SIG-M5 treated with dmso at 0.1 percent for 504 hours (cell line): ENCODE data around the gene TPRN.

ENCODE experiments used
- DNase-seq: peaks from one replicate; lab custom pipeline; 2025; ENCODE audit not compliant: unreplicated experiment; lab: John Stamatoyannopoulos, UW

TPRN gene

GRCh38 chr9:137226338-137227053, 26.0 kb upstream of the TPRN start:
- DNase-seq, result peak; percentile 38

- DNase-seq, result no peak
Measured at GRCh38 chr9:137225699-137226331, 25.3 kb upstream of the TPRN start.

DNA sequence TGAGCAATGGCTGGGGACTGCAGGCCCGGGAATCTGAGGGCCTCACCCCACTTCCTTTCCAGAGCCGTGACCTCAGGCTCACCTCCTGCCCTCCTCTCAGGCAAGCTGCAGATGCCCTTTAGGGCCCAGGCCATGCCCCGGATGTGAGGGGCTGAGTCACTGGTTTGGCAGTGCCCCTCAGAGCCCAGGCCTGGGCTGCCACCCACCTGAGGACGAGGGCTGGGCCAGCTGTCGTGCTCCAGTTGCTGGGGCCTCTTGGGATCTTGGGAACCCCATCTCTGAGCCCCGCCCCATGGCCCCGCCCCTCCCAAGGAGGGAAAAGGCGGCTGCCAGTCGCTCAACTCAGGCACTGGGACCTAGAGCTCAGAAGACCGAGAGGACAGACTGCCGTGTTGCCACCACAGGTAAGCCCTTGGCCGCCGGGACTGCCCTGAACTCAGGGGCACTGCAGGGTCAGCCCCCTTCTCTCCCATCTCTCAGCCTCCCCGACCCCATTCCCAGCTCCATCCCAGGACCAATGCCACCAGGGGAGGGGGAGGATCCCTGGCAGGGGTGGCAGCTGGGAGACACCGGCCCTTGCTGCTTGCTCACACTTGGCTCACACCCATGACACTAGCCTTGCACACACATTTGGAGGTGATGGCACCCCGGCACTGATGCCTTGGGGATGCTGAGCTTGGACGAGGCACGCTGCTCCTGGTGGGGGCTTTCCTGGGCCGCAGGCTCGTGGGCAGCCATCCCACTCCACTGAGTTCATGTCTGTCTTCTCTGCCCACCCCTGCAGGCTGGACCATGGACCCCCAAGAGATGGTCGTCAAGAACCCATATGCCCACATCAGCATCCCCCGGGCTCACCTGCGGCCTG, 24.5 kb upstream of the TPRN start, which contains the start of gene CYSRT1:
Gene CYSRT1 (plus strand): TSS at position 345 of the 865 bp plus-strand sequence. CDS start 448 bp downstream, at position 793.
- no peak for DNase-seq

DNA sequence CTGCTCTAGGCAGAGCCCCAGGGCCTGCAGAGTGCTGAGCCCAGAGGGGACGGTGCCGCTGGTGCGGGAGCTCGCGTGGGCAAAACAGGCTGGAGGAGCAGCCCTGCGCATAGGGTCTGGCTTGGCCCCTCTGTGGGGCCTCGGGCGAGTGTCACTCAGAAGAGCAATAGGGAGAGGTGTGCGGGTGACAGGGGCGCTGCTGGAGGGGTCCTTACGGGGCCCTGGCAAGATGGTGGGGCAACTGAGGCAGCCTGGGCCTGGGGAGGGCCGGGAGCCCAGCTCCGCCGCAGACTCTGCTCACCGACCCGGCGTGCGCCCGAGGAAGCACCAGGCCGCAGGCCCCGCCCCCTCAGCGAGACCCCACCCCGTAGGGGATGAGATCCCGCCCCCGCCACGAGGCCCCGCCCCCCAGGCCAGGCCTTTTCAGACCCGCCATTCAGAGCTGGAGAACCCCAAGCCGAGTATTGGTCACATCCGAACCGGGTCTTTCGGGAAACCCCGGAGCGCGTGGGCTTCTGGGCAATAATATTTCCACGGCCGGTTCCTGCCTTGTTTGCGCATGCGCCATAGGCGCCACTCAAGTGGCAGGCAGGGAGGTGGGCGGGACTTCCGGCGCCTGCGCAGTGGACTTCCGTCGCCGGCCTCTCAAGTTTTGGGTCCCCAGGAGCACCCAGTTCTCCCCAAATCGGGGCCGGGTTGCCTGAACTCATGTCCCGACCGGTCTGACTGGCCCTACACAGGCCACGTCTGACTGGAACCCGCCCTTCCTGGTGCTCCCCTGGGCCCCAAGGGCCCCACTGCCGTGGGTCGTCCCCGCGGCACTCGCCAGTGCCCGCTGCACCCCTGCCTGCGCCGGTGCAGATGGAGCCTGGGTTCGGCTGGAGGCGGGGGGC, 22.8 kb upstream of the TPRN start:
- peak; percentile 95 for DNase-seq

DNA sequence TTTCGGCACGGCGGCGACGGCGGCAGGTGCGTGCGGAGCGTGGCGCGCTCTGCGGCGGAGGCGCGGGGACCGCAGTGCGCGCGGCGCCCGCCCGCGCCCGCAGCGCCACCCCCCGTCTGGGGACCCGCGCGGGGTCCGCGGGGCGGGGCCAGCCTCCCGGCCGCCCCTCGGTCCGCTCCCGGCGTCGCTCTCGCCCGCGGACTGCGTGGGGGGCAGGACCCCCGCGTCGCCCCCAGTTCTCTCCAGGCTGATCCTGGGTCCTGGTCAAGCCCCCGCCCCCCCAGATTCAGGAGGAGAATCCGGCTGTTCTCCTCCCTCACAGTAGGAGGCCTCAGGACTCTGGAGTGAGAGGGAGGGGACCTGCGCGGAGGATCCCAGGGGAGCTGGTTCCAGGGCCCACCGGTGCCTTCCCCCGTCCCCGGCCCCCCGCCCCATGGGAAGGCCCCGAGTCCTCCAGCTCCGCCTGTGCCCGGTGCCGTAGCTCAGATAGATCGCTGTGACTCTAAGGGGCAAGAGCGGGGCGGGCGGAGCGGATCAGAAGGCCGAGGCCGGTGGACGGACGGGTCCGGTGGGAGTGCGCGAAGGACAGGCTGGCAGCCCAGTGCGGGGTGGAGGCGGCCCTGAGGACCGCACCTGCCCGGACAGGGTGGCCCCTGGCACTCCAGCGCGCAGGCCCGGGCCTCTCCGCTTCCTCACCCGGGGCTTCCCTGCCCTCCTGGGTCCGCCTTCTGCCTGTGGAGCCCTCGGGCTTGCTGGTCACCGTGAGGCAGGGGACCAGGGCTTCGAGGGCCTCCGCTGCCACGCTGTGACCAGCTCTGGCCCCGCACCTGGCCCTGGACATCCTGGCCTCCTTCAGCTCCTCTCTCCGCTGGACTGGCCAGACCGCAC, 21.9 kb upstream of the TPRN start, which contains the start of gene RNF208:
Gene RNF208 (minus strand): TSS at position 51 of the 888 bp plus-strand sequence. CDS start 1,028 bp downstream, outside the sequence.
- no peak for DNase-seq

GRCh38 chr9:137221506-137222111, 21.1 kb upstream of the TPRN start:
- DNase-seq, result no peak

DNA sequence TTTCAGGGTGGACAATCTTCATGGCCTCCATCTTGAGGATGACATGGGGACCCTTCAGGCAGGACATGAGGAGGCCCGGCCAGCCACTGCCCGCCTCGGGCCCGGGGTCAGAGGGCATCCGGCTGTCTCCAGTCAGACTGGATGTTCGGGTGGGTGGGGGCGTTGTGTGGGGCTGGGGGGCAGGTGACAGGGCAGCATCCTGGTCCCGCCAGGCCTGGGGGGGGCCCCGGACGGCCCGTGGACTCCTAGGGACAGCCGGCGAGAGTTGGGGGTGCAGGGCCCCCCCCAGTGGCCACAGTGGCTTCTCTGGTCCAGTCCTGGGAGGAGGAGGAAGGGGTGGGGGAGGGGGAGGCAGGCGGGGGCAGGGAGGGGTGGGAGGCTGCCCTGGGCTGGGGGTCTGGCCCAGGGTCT, 20.6 kb upstream of the TPRN start:
- DNase-seq, result no peak

- DNase-seq, result no peak
Measured at GRCh38 chr9:137220317-137221094, 20.0 kb upstream of the TPRN start.

DNA sequence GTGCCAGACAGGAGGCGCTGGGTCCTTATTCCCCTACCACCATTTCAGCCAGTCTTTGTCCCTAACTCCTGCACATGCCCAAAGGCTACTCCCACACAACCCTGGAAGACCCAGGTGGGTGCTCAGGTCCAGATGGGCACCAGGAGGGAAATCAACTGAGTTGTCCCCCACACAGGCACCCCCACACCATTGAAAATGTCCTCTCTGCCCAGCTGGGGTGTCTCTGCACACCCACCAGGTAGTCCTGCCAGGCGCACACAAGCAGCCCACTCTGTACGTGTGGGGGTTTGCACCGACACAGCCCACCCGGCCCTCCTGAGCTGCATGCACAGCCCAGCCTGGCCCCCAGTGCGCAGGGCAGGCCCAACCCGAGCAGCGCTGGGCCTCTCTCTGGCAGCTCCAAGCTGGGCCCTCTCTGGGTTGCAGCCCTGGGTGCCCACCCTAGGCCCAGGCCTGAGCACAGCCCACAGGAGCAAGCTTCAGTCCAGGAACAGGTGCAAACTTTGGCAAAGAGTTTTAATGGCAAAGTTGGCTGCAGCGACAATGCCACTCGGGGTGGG, 19.3 kb upstream of the TPRN start:
- no peak for DNase-seq

- DNase-seq, result no peak
Measured at GRCh38 chr9:137218754-137219271, 18.3 kb upstream of the TPRN start.

DNA sequence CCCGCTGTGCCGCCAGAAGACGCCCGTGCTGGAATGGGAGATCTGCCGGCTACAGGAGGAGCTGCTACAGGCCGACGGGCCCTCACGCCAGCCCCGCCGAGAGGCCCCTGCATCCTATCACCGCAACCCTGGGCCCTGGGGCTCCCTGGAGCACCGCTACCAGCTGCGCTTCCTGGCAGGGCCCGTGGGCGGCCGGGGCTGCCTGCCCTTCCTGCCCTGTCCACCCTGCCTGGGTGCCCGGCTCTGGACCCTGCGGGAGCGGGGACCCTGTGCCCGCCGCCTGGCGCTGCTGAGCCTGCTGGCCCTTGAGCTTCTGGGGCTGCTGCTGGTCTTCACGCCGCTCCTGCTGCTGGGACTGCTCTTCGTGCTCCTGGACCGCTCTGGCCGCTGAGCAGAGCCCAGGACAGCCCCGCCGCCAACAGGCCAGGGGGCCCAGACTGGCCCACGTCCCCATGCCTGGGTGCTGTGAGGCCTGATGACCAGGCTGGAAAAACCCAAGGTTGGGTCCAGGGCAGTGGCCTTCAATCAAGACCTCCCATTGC, 17.7 kb upstream of the TPRN start:
- no peak for DNase-seq

GRCh38 chr9:137217276-137218211, 17.0 kb upstream of the TPRN start:
- peak; percentile 32 for DNase-seq

GRCh38 chr9:137216188-137216965, 15.8 kb upstream of the TPRN start:
- no peak for DNase-seq

- DNase-seq, result no peak
Measured at GRCh38 chr9:137215196-137215986, 14.8 kb upstream of the TPRN start.

DNA sequence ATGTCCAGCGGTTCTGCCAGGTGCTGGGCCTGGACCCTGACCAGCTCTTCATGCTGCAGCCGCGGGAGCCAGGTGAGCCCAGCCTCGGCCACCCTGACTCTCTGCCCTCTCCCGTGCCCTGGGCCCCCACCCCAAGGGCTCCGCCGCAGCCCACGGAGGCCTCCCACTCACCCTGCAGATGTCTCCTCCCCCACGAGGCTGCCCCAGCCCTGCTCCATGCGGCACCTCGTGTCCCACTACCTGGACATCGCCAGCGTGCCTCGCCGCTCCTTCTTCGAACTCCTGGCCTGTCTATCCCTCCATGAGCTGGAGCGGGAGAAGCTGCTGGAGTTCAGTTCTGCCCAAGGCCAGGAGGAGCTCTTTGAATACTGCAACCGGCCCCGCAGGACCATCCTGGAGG, 14.1 kb upstream of the TPRN start:
- no peak for DNase-seq
